ENCODE results near the gene CLIC3.

The CLIC3 gene, protein sequence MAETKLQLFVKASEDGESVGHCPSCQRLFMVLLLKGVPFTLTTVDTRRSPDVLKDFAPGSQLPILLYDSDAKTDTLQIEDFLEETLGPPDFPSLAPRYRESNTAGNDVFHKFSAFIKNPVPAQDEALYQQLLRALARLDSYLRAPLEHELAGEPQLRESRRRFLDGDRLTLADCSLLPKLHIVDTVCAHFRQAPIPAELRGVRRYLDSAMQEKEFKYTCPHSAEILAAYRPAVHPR

DNA sequence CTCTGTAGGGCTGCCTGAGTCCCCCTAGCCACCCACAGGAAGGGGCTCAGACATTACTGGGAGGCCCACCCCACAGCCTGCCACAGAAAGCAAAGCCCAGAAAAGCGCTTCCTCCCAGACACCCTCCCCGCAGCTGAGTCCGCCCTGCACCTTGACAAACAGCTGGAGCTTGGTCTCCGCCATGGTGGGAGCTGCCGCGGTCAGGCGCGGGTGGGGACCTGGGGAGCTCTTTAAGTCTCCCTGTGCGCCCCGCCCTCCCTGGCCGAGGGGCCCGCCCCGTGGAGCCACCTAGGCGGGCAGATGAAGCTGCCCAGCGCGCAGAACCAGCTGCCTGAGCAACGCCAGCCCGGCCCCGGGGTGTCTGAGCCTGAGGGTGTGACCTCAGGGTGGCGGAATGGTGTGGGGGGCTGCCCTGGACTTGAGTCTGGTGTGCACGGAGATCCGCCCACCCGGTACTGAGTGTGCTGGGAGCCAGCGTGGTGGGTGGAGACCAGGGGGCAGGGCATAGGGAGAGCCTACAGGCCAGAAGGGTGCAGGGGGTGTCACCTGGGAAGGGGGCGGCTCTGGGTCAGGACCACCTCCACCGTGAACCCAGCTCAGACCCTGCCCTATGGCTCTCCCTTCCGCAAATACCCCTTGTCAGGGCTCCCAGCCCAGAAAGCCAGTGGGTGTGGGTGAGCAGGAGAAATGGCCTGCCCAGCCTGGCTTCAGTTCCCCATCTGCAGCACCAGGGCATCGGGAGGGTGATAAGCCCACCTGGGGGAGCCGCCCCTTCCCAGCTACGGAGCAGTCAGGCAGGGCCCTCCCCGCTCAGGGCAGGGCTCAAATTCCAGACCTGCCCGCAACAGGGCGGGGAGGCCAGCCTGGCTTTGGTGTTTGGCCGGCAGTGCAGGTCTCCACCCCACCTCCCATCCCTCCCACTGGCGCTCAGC lies at the start of gene CLIC3:
Gene CLIC3, minus strand, starts transcription at position 208 of the 932 bp plus-strand sequence. Its CDS starts 25 bp downstream, at position 183.
- in situ Hi-C loops (cut with HindIII; ENCODE audit: low pct_ligation_motif_present, low sequenced_read_pairs), result no loop called here
- DNase-seq, result no peak
- H3K4me3 ChIP-seq (ENCODE audit: low read depth, low read length), result peak within 1 kb of the TSS; percentile 17

DNA sequence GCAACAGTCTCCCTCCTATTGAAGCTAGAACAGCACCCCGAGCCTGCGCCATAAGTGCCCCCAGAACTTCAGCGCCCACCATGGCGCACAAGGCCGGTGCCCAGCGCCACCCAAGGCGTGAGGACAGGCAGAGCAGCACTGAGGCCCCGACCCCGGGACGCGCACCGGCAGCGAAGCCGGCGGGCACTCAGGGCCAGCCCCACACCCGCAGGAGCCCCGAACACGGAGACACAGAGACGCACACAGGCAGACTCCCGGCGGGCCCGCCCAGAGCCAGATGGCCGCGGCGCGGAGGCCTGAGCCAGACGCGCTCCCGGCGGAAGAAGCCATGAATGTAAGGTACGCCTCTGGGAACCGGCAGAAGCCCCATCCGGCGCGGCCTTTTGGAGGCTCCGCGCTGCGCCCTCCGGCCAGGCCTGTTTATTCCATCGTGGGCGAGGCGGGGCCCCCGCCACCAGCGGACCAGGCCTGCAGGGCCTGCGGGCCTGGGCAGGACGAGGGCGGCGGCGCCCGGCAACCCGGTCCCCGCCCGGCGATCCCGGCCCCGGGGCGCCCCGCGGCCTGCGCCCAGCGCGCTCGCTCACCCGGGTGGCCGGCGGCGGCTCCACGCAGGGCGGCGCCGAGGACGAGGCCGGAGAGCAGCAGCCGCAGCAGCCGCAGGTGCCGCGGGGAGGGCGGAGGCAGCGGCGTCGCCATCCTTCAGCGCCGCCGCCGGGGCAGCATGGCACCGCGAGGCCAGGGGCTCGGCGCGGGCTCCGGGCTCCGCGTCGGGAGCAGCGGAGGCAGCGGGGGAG lies 49.1 kb upstream of the CLIC3 start:
- no peaks in the 10 kb centered on the region for H3K36me3 ChIP-seq (replicated peaks)
- in situ Hi-C loops (cut with HindIII; ENCODE audit: low pct_ligation_motif_present, low sequenced_read_pairs), result loop anchor here (25.0 kb wide), 2 partner anchors 108 to 233 kb away; partner anchors contain the start of genes C8G, FBXW5 and RABL6
- H3K27me3 ChIP-seq (replicated peaks), result peaks cover 11% of the 10 kb centered on the region
- DNase-seq, result peak; percentile 32
- TF ChIP-seq, protein P1, sequence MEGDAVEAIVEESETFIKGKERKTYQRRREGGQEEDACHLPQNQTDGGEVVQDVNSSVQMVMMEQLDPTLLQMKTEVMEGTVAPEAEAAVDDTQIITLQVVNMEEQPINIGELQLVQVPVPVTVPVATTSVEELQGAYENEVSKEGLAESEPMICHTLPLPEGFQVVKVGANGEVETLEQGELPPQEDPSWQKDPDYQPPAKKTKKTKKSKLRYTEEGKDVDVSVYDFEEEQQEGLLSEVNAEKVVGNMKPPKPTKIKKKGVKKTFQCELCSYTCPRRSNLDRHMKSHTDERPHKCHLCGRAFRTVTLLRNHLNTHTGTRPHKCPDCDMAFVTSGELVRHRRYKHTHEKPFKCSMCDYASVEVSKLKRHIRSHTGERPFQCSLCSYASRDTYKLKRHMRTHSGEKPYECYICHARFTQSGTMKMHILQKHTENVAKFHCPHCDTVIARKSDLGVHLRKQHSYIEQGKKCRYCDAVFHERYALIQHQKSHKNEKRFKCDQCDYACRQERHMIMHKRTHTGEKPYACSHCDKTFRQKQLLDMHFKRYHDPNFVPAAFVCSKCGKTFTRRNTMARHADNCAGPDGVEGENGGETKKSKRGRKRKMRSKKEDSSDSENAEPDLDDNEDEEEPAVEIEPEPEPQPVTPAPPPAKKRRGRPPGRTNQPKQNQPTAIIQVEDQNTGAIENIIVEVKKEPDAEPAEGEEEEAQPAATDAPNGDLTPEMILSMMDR (IDR thresholded peaks at IDR 0.05; ENCODE audit: low read depth, low read length, missing control alignments), result no peak
- no peak overlapping the region for H3K27ac ChIP-seq
- H3K4me3 ChIP-seq (ENCODE audit: low read depth, low read length), result peak overlapping the region; percentile 54

More for the DNA sequence above, at the start of gene CLIC3:
- no peak within 1 kb of the TSS for H3K27ac ChIP-seq
- H3K36me3 ChIP-seq (replicated peaks), result no peaks in the 10 kb centered on the region
- H3K27me3 ChIP-seq (replicated peaks), result no peaks in the 10 kb centered on the region
- TF ChIP-seq, protein P1 (IDR thresholded peaks at IDR 0.05; ENCODE audit: low read depth, low read length, missing control alignments), result no peak

DNA sequence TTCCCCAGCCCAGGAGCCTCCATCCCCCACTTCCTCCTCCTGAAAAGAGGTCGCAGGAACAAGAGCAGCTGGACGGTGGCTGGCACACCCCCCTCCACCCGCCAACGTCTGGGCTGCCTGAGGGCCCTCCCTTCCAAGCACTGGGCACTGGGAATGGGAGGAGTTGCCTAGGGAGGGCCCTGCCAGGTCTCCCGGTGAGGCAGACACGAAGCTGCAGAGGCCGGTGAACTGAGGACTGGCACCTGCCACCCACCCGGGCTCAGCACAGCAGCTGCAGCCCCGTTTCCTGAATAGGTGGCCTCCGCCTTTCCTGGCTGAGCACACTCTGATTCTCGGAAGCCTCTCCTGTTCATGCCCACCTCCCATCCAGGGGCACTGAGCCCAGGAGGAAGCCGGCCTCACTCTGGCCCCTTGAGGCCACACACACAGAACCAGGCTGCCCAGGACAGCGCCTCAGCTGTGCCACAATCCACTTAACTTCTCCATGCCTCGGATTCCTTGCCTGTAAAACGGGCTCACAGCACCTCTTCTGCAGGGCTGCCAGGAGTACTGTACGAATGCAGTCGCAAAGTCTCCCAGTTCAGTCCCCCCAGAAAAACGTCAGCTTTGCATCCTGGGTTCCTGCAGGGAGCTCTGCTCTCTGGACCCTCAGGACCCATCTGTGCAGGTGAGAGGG lies 48.3 kb upstream of the CLIC3 start:
- in situ Hi-C loops (cut with HindIII; ENCODE audit: low pct_ligation_motif_present, low sequenced_read_pairs), result loop anchor here (25.0 kb wide), 2 partner anchors 107 to 232 kb away; partner anchors contain the start of genes C8G, FBXW5 and RABL6
- Histone ChIP-seq H3K27me3 (replicated peaks) (peaks cover 10% of the 10 kb centered on the region), H3K27ac (no peak overlapping the region), H3K4me3 (ENCODE audit: low read depth, low read length) (peak overlapping the region; percentile 49), H3K36me3 (replicated peaks) (peaks cover 3% of the 10 kb centered on the region)
- DNase-seq, result no peak
- TF ChIP-seq, protein P1 (IDR thresholded peaks at IDR 0.05; ENCODE audit: low read depth, low read length, missing control alignments), result no peak

DNA sequence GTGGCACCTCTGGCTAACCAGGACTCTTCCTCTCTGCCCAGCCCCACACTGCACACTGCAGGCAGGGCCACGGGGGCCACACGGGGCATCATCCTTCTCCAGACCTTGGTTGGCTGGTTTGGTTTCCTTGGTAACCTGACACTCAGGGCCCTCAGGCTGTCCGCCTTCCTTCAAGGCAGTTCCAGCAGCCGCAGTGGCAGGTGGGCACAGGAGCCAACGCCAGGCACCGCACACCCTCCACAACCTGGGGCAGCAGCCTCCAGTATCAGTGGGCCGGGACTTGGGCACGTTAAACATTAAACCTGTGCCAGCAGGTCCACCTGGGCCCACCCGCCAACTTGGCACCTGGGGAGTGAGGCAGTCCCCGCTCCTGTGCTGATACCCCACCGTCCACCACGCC lies 47.7 kb upstream of the CLIC3 start:
- Histone ChIP-seq H3K36me3 (replicated peaks) (peaks cover 9% of the 10 kb centered on the region), H3K27ac (no peak overlapping the region), H3K4me3 (ENCODE audit: low read depth, low read length) (no peak overlapping the region), H3K27me3 (replicated peaks) (peaks cover 4% of the 10 kb centered on the region)
- no peak for DNase-seq
- in situ Hi-C loops (cut with HindIII; ENCODE audit: low pct_ligation_motif_present, low sequenced_read_pairs), result loop anchor here (25.0 kb wide), 2 partner anchors 107 to 232 kb away; partner anchors contain the start of genes C8G, FBXW5 and RABL6
- TF ChIP-seq, protein P1 (IDR thresholded peaks at IDR 0.05; ENCODE audit: low read depth, low read length, missing control alignments), result no peak

Measured in brain microvascular endothelial cell (primary cell).